HEK293 (cell line): ENCODE data around the gene FBH1.

Experiments used
- CTCF ChIA-PET: fragments of 350-600 bp; formaldehyde crosslinking; extraction: SDS; loops from one replicate; lab custom pipeline; 2021; ENCODE audit warnings: antibody characterized with exemption; lab: Yijun Ruan, JAX
- POLR2A ChIA-PET: fragments of 300-600 bp; formaldehyde crosslinking; extraction: SDS; loops from one replicate; lab custom pipeline; 2020; ENCODE audit warnings: antibody characterized with exemption, inconsistent platforms; lab: Yijun Ruan, JAX
- H3K27ac ChIP-seq: fragments of 200-500 bp; sonication (Bioruptor generic); 2 replicates; pipeline ENCODE4 v1.5.1; 2014; ENCODE audit warnings: low read depth, low read length, control low read depth, inconsistent platforms; ENCODE audit errors: extremely low read depth
- H3K36me3 ChIP-seq, 2 experiments: fragments of 200-500 bp in 1 of 2; sonication (Bioruptor generic) in 1 of 2; 1 replicate in 1 of 2; 2 replicates in 1 of 2; pipeline ENCODE4 v1.5.1; 2014 to 2017; ENCODE audit warnings: inconsistent platforms in 2 of 2, low read length in 2 of 2; ENCODE audit not compliant: control insufficient read depth in 2 of 2, insufficient read depth in 1 of 2
- H3K4me1 ChIP-seq: fragments of 200-500 bp; sonication (Bioruptor generic); 2 replicates; pipeline ENCODE4 v1.5.1; 2014; ENCODE audit warnings: mild to moderate bottlenecking, low read length, inconsistent platforms; ENCODE audit not compliant: control insufficient read depth, insufficient read depth
- H3K4me3 ChIP-seq: 2 replicates; pipeline ENCODE4 v1.5.1; 2011; ENCODE audit warnings: low read depth, mild to moderate bottlenecking, control low read depth, low read length, moderate library complexity
- H3K9me3 ChIP-seq: fragments of 200-500 bp; sonication (Bioruptor generic); 2 replicates; pipeline ENCODE4 v1.5.1; 2014; ENCODE audit warnings: low read depth, low read length, inconsistent platforms; ENCODE audit not compliant: control insufficient read depth, insufficient read depth
- ATF2 ChIP-seq: fragments of 450-650 bp; formaldehyde crosslinking; IDR thresholded peaks from 2 replicates; pipeline ENCODE4 v1.5.1; 2016; ENCODE audit warnings: missing biosample characterization, missing genetic modification characterization, low read depth
- BCL11B ChIP-seq: fragments of 450-650 bp; formaldehyde crosslinking; IDR thresholded peaks from 2 replicates; pipeline ENCODE4 v1.5.1; 2016; ENCODE audit warnings: low read depth, missing biosample characterization, missing genetic modification characterization
- GLIS2 ChIP-seq: fragments of 450-650 bp; formaldehyde crosslinking; IDR thresholded peaks from 2 replicates; pipeline ENCODE4 v1.5.1; 2016; ENCODE audit warnings: missing biosample characterization, missing genetic modification characterization
- TRIM28 ChIP-seq: IDR thresholded peaks from 2 replicates; pipeline ENCODE4 v1.6.1; 2011; ENCODE audit warnings: low read length, control low read depth, borderline replicate concordance
- ZFP69B ChIP-seq: fragments of 450-650 bp; formaldehyde crosslinking; IDR thresholded peaks from 2 replicates; pipeline ENCODE4 v1.5.1; 2016; ENCODE audit warnings: missing biosample characterization, missing genetic modification characterization
- ZNF132 ChIP-seq: fragments of 450-650 bp; formaldehyde crosslinking; IDR thresholded peaks from 2 replicates; pipeline ENCODE4 v1.5.1; 2017; ENCODE audit warnings: missing biosample characterization, missing genetic modification characterization, borderline replicate concordance
- ZNF148 ChIP-seq: fragments of 450-650 bp; formaldehyde crosslinking; IDR thresholded peaks from 2 replicates; pipeline ENCODE4 v1.5.0; 2017; ENCODE audit warnings: missing biosample characterization, missing genetic modification characterization, borderline replicate concordance
- ZNF16 ChIP-seq: fragments of 450-650 bp; formaldehyde crosslinking; IDR thresholded peaks from 2 replicates; pipeline ENCODE4 v1.5.1; 2016; ENCODE audit warnings: low read depth, missing biosample characterization, missing genetic modification characterization
- ZNF184 ChIP-seq: fragments of 450-650 bp; IDR thresholded peaks from 2 replicates; pipeline ENCODE4 v1.5.1; 2018; ENCODE audit warnings: missing biosample characterization, mild to moderate bottlenecking, missing genetic modification characterization
- ZNF292 ChIP-seq: fragments of 450-650 bp; formaldehyde crosslinking; IDR thresholded peaks from 2 replicates; pipeline ENCODE4 v1.5.1; 2016; ENCODE audit warnings: low read depth, missing biosample characterization, missing genetic modification characterization, borderline replicate concordance
- ZNF311 ChIP-seq: fragments of 450-650 bp; formaldehyde crosslinking; IDR thresholded peaks from 2 replicates; pipeline ENCODE4 v1.5.1; 2017; ENCODE audit warnings: missing biosample characterization, missing genetic modification characterization, borderline replicate concordance
- ZNF350 ChIP-seq: fragments of 450-650 bp; formaldehyde crosslinking; IDR thresholded peaks from 2 replicates; pipeline ENCODE4 v1.5.0; 2017; ENCODE audit warnings: missing biosample characterization, mild to moderate bottlenecking, missing genetic modification characterization
- ZNF366 ChIP-seq: fragments of 450-650 bp; formaldehyde crosslinking; conservative IDR thresholded peaks from 2 replicates; pipeline ENCODE4 v1.5.1; 2016; ENCODE audit warnings: missing biosample characterization, missing genetic modification characterization
- ZNF501 ChIP-seq: fragments of 450-650 bp; formaldehyde crosslinking; IDR thresholded peaks from 2 replicates; pipeline ENCODE4 v1.5.1; 2016; ENCODE audit warnings: missing biosample characterization, missing genetic modification characterization
- ZNF529 ChIP-seq: fragments of 450-650 bp; formaldehyde crosslinking; IDR thresholded peaks from 2 replicates; pipeline ENCODE4 v1.5.1; 2017; ENCODE audit warnings: missing genetic modification characterization, missing biosample characterization; ENCODE audit not compliant: insufficient replicate concordance
- ZNF600 ChIP-seq: fragments of 450-650 bp; formaldehyde crosslinking; IDR thresholded peaks from 2 replicates; pipeline ENCODE4 v1.5.1; 2016; ENCODE audit warnings: missing biosample characterization, missing genetic modification characterization
- ZNF626 ChIP-seq: fragments of 450-650 bp; sonication (Bioruptor Pico); formaldehyde crosslinking; IDR thresholded peaks from 2 replicates; pipeline ENCODE4 v1.5.1; 2018; ENCODE audit warnings: missing biosample characterization, missing genetic modification characterization, inconsistent platforms
- ZNF658 ChIP-seq: fragments of 450-650 bp; formaldehyde crosslinking; IDR thresholded peaks from 2 replicates; pipeline ENCODE4; 2016; ENCODE audit warnings: missing biosample characterization, missing genetic modification characterization
- ZNF670 ChIP-seq: fragments of 450-650 bp; formaldehyde crosslinking; IDR thresholded peaks from 2 replicates; pipeline ENCODE4 v1.5.1; 2016; ENCODE audit warnings: missing biosample characterization, missing genetic modification characterization, low read depth
- ZNF704 ChIP-seq: fragments of 450-650 bp; formaldehyde crosslinking; IDR thresholded peaks from 2 replicates; pipeline ENCODE4 v1.5.1; 2016; ENCODE audit warnings: missing biosample characterization, missing genetic modification characterization
- ZNF76 ChIP-seq: fragments of 450-650 bp; formaldehyde crosslinking; IDR thresholded peaks from 2 replicates; pipeline ENCODE4; 2016; ENCODE audit warnings: low read depth, missing biosample characterization, missing genetic modification characterization, borderline replicate concordance
- ZSCAN16 ChIP-seq: fragments of 450-650 bp; formaldehyde crosslinking; IDR thresholded peaks from 2 replicates; pipeline ENCODE4 v1.5.1; 2016; ENCODE audit warnings: missing biosample characterization, missing genetic modification characterization
- TF ChIP-seq, protein P1 (sequence below): fragments of 450-650 bp; formaldehyde crosslinking; IDR thresholded peaks from 2 replicates; pipeline ENCODE4 v1.5.1; 2016; ENCODE audit warnings: missing biosample characterization, missing genetic modification characterization

FBH1 gene

GRCh38 chr10:5956146-5956936, 66.3 kb downstream of the FBH1 start:
- H3K36me3 ChIP-seq: no peaks in the 10 kb centered on the region
- no peak overlapping the region for H3K4me3 ChIP-seq
- H3K9me3 ChIP-seq: no peaks in the 10 kb centered on the region
- ChIA-PET CTCF (no interaction called here), POLR2A (no interaction called here)
- no peak overlapping the region for H3K27ac ChIP-seq
- TF ChIP-seq BCL11B (tag by site-specific recombination) (no peak), ZNF704 (tag by site-specific recombination) (no peak), ZNF76 (tag by site-specific recombination) (no peak), ZNF501 (tag by site-specific recombination) (no peak), ZNF184 (no peak), ATF2 (tag by site-specific recombination) (no peak), ZNF626 (tag by site-specific recombination) (no peak), ZNF658 (tag by site-specific recombination) (no peak), TRIM28 (no peak), ZNF670 (tag by site-specific recombination) (no peak), ZNF350 (tag by site-specific recombination) (no peak), ZNF292 (tag by site-specific recombination) (no peak), ZSCAN16 (no peak), ZNF311 (tag by site-specific recombination) (no peak), ZFP69B (tag by site-specific recombination) (no peak), ZNF529 (tag by site-specific recombination) (no peak), ZNF366 (tag by site-specific recombination) (no peak), ZNF600 (tag by site-specific recombination) (no peak), ZNF132 (no peak)
- TF ChIP-seq, protein P1, sequence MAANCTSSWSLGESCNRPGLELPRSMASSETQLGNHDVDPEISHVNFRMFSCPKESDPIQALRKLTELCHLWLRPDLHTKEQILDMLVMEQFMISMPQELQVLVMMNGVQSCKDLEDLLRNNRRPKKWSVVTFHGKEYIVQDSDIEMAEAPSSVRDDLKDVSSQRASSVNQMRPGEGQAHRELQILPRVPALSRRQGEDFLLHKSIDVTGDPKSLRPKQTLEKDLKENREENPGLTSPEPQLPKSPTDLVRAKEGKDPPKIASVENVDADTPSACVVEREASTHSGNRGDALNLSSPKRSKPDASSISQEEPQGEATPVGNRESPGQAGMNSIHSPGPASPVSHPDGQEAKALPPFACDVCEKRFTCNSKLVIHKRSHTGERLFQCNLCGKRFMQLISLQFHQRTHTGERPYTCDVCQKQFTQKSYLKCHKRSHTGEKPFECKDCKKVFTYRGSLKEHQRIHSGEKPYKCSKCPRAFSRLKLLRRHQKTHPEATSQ (tag by site-specific recombination): no peak
- H3K4me1 ChIP-seq: no peaks in the 10 kb centered on the region

GRCh38 chr10:5958077-5958476, 68.0 kb downstream of the FBH1 start:
- CTCF ChIA-PET: interaction anchor here (0.6 kb wide), 1 partner anchor 86 kb away, joined by 4 read pairs; no protein-coding TSS in a partner anchor
- POLR2A ChIA-PET: no interaction called here

More at GRCh38 chr10:5958077-5958476, 68.0 kb downstream of the FBH1 start:
- no peak overlapping the region for H3K4me3 ChIP-seq
- H3K4me1 ChIP-seq: no peaks in the 10 kb centered on the region
- no peaks in the 10 kb centered on the region for H3K9me3 ChIP-seq
- H3K36me3 ChIP-seq: no peaks in the 10 kb centered on the region
- H3K27ac ChIP-seq: no peak overlapping the region
- TF ChIP-seq ZNF148 (tag by site-specific recombination) (no peak), ZNF350 (tag by site-specific recombination) (no peak), GLIS2 (tag by site-specific recombination) (no peak), ZNF16 (tag by site-specific recombination) (no peak)
- TF ChIP-seq, all 188 proteins: peak for 0
